ENCODE results near the gene MUC2.

MUC2 gene

GRCh38 chr11:1073851-1074243 is 827 bp upstream of the MUC2 start:
- DNase-seq, result no peak

GRCh38 chr11:1075341-1075911 is 752 bp downstream of the MUC2 start:
- DNase-seq, result no peak

- no peak for DNase-seq
Observed at GRCh38 chr11:1076061-1076665, 1.5 kb downstream of the MUC2 start.

- DNase-seq, result no peak
Observed at GRCh38 chr11:1077033-1077416, 2.4 kb downstream of the MUC2 start.

GRCh38 chr11:1077417-1078119 is 2.9 kb downstream of the MUC2 start:
- DNase-seq, result no peak

GRCh38 chr11:1078191-1078601 is 3.5 kb downstream of the MUC2 start:
- DNase-seq, result no peak

GRCh38 chr11:1081601-1082311 is 7.1 kb downstream of the MUC2 start:
- no peak for DNase-seq

- no peak for DNase-seq
Observed at GRCh38 chr11:1082346-1082727, 7.7 kb downstream of the MUC2 start.

GRCh38 chr11:1082728-1083620 is 8.3 kb downstream of the MUC2 start:
- DNase-seq, result no peak

GRCh38 chr11:1083621-1084551 is 9.2 kb downstream of the MUC2 start:
- no peak for DNase-seq

GRCh38 chr11:1084561-1085439 is 10.1 kb downstream of the MUC2 start:
- no peak for DNase-seq

GRCh38 chr11:1085440-1086170 is 10.9 kb downstream of the MUC2 start:
- DNase-seq, result no peak

- DNase-seq, result no peak
Observed at GRCh38 chr11:1086171-1087102, 11.8 kb downstream of the MUC2 start.

GRCh38 chr11:1087279-1087960 is 12.7 kb downstream of the MUC2 start:
- no peak for DNase-seq

- DNase-seq, result no peak
Observed at GRCh38 chr11:1087961-1088926, 13.6 kb downstream of the MUC2 start.

- no peak for DNase-seq
Observed at GRCh38 chr11:1088927-1089737, 14.5 kb downstream of the MUC2 start.

Data from retina (tissue), 1 donor.